GM19395 (cell line): ENCODE measurements around the gene IGSF3.

ENCODE experiments used
- ATAC-seq: cut with Tn5 transposase; IDR thresholded peaks from one replicate; pipeline ENCODE4 v1.9.1; 2021; ENCODE audit warnings: mild to moderate bottlenecking, moderate library complexity; ENCODE audit not compliant: unreplicated experiment

Gene IGSF3

GRCh38 chr1:116686723-116687352 is 19.3 kb upstream of the IGSF3 start:
- no peak for ATAC-seq

- no peak for ATAC-seq
Measured at GRCh38 chr1:116686175-116686574, 18.6 kb upstream of the IGSF3 start.

- ATAC-seq: no peak
Measured at GRCh38 chr1:116684575-116684974, 17.0 kb upstream of the IGSF3 start.

GRCh38 chr1:116682641-116683221 is 15.2 kb upstream of the IGSF3 start:
- ATAC-seq: no peak

- ATAC-seq: no peak
Measured at GRCh38 chr1:116681343-116681899, 13.9 kb upstream of the IGSF3 start.

- no peak for ATAC-seq
Measured at GRCh38 chr1:116680752-116681151, 13.2 kb upstream of the IGSF3 start.

GRCh38 chr1:116679828-116680628 is 12.5 kb upstream of the IGSF3 start:
- ATAC-seq: no peak

- ATAC-seq: no peak
Measured at GRCh38 chr1:116679091-116679827, 11.7 kb upstream of the IGSF3 start.

GRCh38 chr1:116678732-116679090 is 11.2 kb upstream of the IGSF3 start:
- no peak for ATAC-seq

GRCh38 chr1:116677474-116678062 is 10.0 kb upstream of the IGSF3 start:
- no peak for ATAC-seq

GRCh38 chr1:116676291-116676690 is 8.8 kb upstream of the IGSF3 start:
- no peak for ATAC-seq

GRCh38 chr1:116674751-116675150 is 7.2 kb upstream of the IGSF3 start:
- no peak for ATAC-seq

- no peak for ATAC-seq
Measured at GRCh38 chr1:116674011-116674531, 6.5 kb upstream of the IGSF3 start.

GRCh38 chr1:116671912-116672311 is 4.4 kb upstream of the IGSF3 start:
- no peak for ATAC-seq

- no peak for ATAC-seq
Measured at GRCh38 chr1:116671072-116671760, 3.7 kb upstream of the IGSF3 start.

- no peak for ATAC-seq
Measured at GRCh38 chr1:116668277-116668676, 744 bp upstream of the IGSF3 start.

- no peak for ATAC-seq
Measured at GRCh38 chr1:116667078-116667574, 407 bp downstream of the IGSF3 start.

GRCh38 chr1:116666187-116667077 is 1.1 kb downstream of the IGSF3 start:
- ATAC-seq: no peak

- ATAC-seq: no peak
Measured at GRCh38 chr1:116664978-116665371, 2.6 kb downstream of the IGSF3 start.
